ENCODE results near the gene SPATS2L.

DNA sequence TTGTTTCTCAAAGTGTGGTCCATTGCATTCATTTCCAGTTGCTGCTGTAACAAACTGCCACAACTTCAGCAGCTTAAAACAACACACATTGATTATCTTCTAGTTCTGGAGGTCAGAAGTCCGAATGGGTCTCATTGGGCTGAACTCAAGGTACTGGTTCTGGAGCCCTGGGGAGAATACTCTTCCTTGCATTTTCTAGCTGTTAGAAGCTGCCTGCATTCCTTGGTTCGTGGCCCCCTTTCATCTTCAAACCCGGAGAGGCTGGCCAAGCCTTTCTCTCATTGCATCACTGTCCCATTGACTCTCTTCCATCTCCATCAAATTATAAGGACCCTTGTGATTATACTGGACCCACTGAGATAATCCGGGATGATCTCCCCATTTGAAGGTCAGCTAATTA, 98.1 kb downstream of the SPATS2L start:
- no peak for TF ChIP-seq ZBTB20 (tag by site-specific recombination; IDR thresholded peaks at IDR 0.05)
- TF ChIP-seq ZNF549 (tag by site-specific recombination; IDR thresholded peaks at IDR 0.05): no peak
- TF ChIP-seq ZNF416 (tag by site-specific recombination; IDR thresholded peaks at IDR 0.05): no peak
- no peak for TF ChIP-seq ZNF16 (tag by site-specific recombination; IDR thresholded peaks at IDR 0.05; ENCODE audit: low read depth)
- TF ChIP-seq, protein P1, sequence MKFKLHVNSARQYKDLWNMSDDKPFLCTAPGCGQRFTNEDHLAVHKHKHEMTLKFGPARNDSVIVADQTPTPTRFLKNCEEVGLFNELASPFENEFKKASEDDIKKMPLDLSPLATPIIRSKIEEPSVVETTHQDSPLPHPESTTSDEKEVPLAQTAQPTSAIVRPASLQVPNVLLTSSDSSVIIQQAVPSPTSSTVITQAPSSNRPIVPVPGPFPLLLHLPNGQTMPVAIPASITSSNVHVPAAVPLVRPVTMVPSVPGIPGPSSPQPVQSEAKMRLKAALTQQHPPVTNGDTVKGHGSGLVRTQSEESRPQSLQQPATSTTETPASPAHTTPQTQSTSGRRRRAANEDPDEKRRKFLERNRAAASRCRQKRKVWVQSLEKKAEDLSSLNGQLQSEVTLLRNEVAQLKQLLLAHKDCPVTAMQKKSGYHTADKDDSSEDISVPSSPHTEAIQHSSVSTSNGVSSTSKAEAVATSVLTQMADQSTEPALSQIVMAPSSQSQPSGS (tag by site-specific recombination; IDR thresholded peaks at IDR 0.05; ENCODE audit: low read depth): no peak
- no peak for TF ChIP-seq ZNF510 (tag by site-specific recombination; IDR thresholded peaks at IDR 0.05; ENCODE audit: insufficient replicate concordance)
- TF ChIP-seq, protein P2, sequence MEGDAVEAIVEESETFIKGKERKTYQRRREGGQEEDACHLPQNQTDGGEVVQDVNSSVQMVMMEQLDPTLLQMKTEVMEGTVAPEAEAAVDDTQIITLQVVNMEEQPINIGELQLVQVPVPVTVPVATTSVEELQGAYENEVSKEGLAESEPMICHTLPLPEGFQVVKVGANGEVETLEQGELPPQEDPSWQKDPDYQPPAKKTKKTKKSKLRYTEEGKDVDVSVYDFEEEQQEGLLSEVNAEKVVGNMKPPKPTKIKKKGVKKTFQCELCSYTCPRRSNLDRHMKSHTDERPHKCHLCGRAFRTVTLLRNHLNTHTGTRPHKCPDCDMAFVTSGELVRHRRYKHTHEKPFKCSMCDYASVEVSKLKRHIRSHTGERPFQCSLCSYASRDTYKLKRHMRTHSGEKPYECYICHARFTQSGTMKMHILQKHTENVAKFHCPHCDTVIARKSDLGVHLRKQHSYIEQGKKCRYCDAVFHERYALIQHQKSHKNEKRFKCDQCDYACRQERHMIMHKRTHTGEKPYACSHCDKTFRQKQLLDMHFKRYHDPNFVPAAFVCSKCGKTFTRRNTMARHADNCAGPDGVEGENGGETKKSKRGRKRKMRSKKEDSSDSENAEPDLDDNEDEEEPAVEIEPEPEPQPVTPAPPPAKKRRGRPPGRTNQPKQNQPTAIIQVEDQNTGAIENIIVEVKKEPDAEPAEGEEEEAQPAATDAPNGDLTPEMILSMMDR (tag by site-specific recombination; IDR thresholded peaks at IDR 0.05): no peak
- no peak for TF ChIP-seq RBAK (tag by site-specific recombination; IDR thresholded peaks at IDR 0.05)
- no peak for TF ChIP-seq BCL11A (tag by site-specific recombination; IDR thresholded peaks at IDR 0.05; ENCODE audit: low read depth)
- TF ChIP-seq ZNF768 (tag by site-specific recombination; IDR thresholded peaks at IDR 0.05): no peak
- no peak for TF ChIP-seq ZNF555 (tag by site-specific recombination; conservative IDR thresholded peaks at IDR 0.05)
- no peak for TF ChIP-seq ZNF660 (tag by site-specific recombination; IDR thresholded peaks at IDR 0.05)

Measured in HEK293 (cell line).